Measurements from ENCODE around the gene APMAP. TPM values are rescaled to one million over a fixed set of nuclear protein-coding genes. Genes with fewer than 3 reads are reported as not detected.

APMAP gene
- total and polyA plus RNA-seq, 10 of the 15 experiments (the other 5 are each of a cell fraction or from before 2014, with no cell fraction given): 12.1 to 60.2 (median 32.7) TPM

DNA sequence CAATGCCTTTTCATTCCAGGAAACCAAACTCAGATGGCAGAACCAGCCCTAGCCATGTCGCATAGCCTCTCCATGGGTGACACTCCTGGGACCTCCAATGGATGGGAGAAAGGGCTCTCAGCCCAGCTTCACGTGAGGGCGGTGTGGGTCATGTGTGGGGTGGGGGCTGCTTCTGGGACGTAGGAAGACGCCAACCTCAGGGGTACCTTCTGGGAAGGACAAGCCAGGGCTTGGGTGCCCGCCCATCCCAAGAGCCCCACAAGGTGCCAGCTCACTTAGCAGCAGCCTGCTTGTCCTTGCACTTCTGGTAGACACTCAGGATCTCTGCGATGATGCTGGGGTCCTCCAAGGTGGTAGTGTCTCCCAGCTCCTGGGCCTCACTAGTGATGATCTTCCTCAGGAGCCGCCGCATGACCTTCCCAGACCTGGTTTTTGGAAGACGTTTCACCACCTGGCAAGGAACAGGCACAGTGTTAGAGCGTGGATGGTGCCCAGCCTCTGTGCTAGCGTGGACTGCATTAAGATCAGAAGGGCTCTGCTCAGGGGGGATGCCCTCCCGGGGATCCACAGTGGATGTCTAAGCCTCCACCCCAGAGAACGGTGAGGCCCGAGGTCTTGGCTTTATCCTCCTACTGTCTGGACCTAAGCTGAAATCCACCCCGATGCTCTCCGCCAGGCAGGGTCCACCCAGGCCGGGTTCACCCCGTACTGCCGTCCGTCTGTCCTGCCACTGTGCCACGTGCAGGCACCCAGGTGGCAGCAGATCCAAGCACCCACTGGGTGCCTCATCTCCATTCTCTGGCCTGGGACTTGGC lies 15.1 kb upstream of the APMAP start:
- no peak for ATAC-seq
- no peak overlapping the region for H3K9ac ChIP-seq (ENCODE audit: control insufficient read depth, insufficient read depth, low read length)
- no TSS peak for BruUV-seq (replicated peaks)
- TF ChIP-seq, protein P1, sequence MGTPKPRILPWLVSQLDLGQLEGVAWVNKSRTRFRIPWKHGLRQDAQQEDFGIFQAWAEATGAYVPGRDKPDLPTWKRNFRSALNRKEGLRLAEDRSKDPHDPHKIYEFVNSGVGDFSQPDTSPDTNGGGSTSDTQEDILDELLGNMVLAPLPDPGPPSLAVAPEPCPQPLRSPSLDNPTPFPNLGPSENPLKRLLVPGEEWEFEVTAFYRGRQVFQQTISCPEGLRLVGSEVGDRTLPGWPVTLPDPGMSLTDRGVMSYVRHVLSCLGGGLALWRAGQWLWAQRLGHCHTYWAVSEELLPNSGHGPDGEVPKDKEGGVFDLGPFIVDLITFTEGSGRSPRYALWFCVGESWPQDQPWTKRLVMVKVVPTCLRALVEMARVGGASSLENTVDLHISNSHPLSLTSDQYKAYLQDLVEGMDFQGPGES (IDR thresholded peaks at IDR 0.05): no peak
- TF ChIP-seq ZNF384 (IDR thresholded peaks at IDR 0.05; ENCODE audit: borderline replicate concordance, low read depth, low read length) (no peak), SIX5 (IDR thresholded peaks at IDR 0.05; ENCODE audit: low read depth, low read length, severe bottlenecking) (no peak)
- TF ChIP-seq, protein P2, sequence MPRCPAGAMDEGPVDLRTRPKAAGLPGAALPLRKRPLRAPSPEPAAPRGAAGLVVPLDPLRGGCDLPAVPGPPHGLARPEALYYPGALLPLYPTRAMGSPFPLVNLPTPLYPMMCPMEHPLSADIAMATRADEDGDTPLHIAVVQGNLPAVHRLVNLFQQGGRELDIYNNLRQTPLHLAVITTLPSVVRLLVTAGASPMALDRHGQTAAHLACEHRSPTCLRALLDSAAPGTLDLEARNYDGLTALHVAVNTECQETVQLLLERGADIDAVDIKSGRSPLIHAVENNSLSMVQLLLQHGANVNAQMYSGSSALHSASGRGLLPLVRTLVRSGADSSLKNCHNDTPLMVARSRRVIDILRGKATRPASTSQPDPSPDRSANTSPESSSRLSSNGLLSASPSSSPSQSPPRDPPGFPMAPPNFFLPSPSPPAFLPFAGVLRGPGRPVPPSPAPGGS (IDR thresholded peaks at IDR 0.05; ENCODE audit: borderline replicate concordance, insufficient read depth, low read depth, low read length, poor library complexity, severe bottlenecking): no peak
- H3K27me3 ChIP-seq (replicated peaks in 1 of 2; ENCODE audit: control insufficient read depth in 2 of 2, insufficient read depth in 2 of 2, low read length in 1 of 2): no peaks in the 10 kb centered on the region
- in situ Hi-C loops (cut with MboI): no loop called here
- H3K4me2 ChIP-seq (ENCODE audit: control insufficient read depth, insufficient read depth): no peak overlapping the region
- ChIA-PET SMC1A (ENCODE audit: uncharacterized antibody, unreplicated experiment) (no interaction called here), POLR2A (no interaction called here), CTCF (interaction anchor here (3.0 kb wide), 1 partner anchor 14 kb away, joined by 9 read pairs; no protein-coding TSS in a partner anchor), RAD21 (ENCODE audit: unreplicated experiment) (interaction anchor here (1.4 kb wide), 1 partner anchor 58 kb away, joined by 3 read pairs; no protein-coding TSS in a partner anchor)
- no peaks in the 10 kb centered on the region for H3K79me2 ChIP-seq (ENCODE audit: control insufficient read depth, insufficient read depth, low read length)
- no peak overlapping the region for H3K4me3 ChIP-seq
- no peaks in the 10 kb centered on the region for H3K4me1 ChIP-seq (ENCODE audit: control insufficient read depth, insufficient read depth, low read length)
- peaks cover 9 to 15% of the 10 kb centered on the region in 2 experiments; a peak in 3 of 4 replicates for H3K36me3 ChIP-seq (ENCODE audit: control insufficient read depth in 2 of 2, insufficient read depth in 2 of 2, low read length in 1 of 2)
- 92% methylated on average over 22 of the region's 22 CpGs for WGBS (ENCODE audit: insufficient coverage, insufficient replicate concordance, low lambda C conversion rate, missing lambda C conversion rate)
- no peaks in the 10 kb centered on the region for H3K9me3 ChIP-seq (replicated peaks; ENCODE audit: control insufficient read depth, insufficient read depth, low read length)
- no peak overlapping the region for H3K27ac ChIP-seq (ENCODE audit: control insufficient read depth, insufficient read depth)
- DNase-seq (ENCODE audit: low read depth, low spot score): no peak
- intact Hi-C loops (cut with micrococcal nuclease; ENCODE audit: unreplicated experiment): no loop called here
- no peak for FAIRE-seq
- H2AFZ ChIP-seq (ENCODE audit: control insufficient read depth, low read depth, low read length): no peak overlapping the region
- no peaks in the 10 kb centered on the region for H4K20me1 ChIP-seq (ENCODE audit: control insufficient read depth, insufficient read depth)
